H9 (cell line): ENCODE data around the gene CUEDC1. TPM values are rescaled to one million over a fixed set of nuclear protein-coding genes. Genes with fewer than 3 reads are reported as not detected.

Source experiments
- DNase-seq: peaks from one replicate; pipeline ENCODE4 v3.0.0-alpha.2; 2017
- H2AFZ ChIP-seq: one replicate; pipeline ENCODE4 v1.6.1; 2013; ENCODE audit warnings: mild to moderate bottlenecking, low read length, control low read depth, moderate library complexity
- H2AK5ac ChIP-seq: 2 replicates; pipeline ENCODE4 v1.6.1; 2013; ENCODE audit warnings: low read length, control low read depth, mixed read lengths; ENCODE audit not compliant: insufficient read length
- H2BK120ac ChIP-seq: one replicate; pipeline ENCODE4 v1.6.1; 2013; ENCODE audit warnings: low read depth, mild to moderate bottlenecking, low read length, control low read depth, inconsistent platforms; ENCODE audit not compliant: poor library complexity, severe bottlenecking
- H2BK12ac ChIP-seq: 2 replicates; pipeline ENCODE4 v1.6.1; 2013; ENCODE audit warnings: low read length, control low read depth, mixed read lengths, low read depth; ENCODE audit not compliant: insufficient read length
- H2BK15ac ChIP-seq: 2 replicates; pipeline ENCODE4 v1.6.1; 2013; ENCODE audit warnings: low read depth, low read length, control low read depth
- H2BK20ac ChIP-seq: one replicate; pipeline ENCODE4 v1.6.1; 2013; ENCODE audit warnings: low read depth, mild to moderate bottlenecking, low read length, control low read depth, inconsistent platforms; ENCODE audit not compliant: poor library complexity, severe bottlenecking
- H2BK5ac ChIP-seq: 2 replicates; pipeline ENCODE4 v1.6.1; 2013; ENCODE audit warnings: low read length, control low read depth, mixed read lengths; ENCODE audit not compliant: insufficient read length
- H3K14ac ChIP-seq: 2 replicates; pipeline ENCODE4 v1.6.1; 2013; ENCODE audit warnings: low read length, control low read depth; ENCODE audit not compliant: insufficient read depth
- H3K18ac ChIP-seq: 2 replicates; pipeline ENCODE4 v1.6.1; 2013; ENCODE audit warnings: low read depth, mild to moderate bottlenecking, mixed read lengths, low read length, control low read depth; ENCODE audit not compliant: insufficient read length
- H3K23ac ChIP-seq: 2 replicates; pipeline ENCODE4 v1.6.1; 2013; ENCODE audit warnings: low read length, control low read depth, mixed read lengths, low read depth; ENCODE audit not compliant: insufficient read length
- H3K23me2 ChIP-seq: 2 replicates; pipeline ENCODE4 v1.6.1; 2013; ENCODE audit warnings: low read depth, mild to moderate bottlenecking, mixed read lengths, low read length, control low read depth; ENCODE audit not compliant: insufficient read length, poor library complexity, severe bottlenecking
- H3K27ac ChIP-seq: 2 replicates; pipeline ENCODE4 v1.5.1; 2013; ENCODE audit warnings: low read length, control low read depth, mixed read lengths, low read depth; ENCODE audit not compliant: insufficient read length
- H3K27me3 ChIP-seq: 2 replicates; pipeline ENCODE4 v1.6.1; 2013; ENCODE audit warnings: low read length, control low read depth, inconsistent platforms; ENCODE audit not compliant: insufficient read depth
- H3K4ac ChIP-seq: 2 replicates; pipeline ENCODE4 v1.6.1; 2013; ENCODE audit warnings: low read depth, mild to moderate bottlenecking, control low read depth, inconsistent platforms, low read length, moderate library complexity
- H3K4me1 ChIP-seq: 2 replicates; pipeline ENCODE4 v1.6.1; 2013; ENCODE audit warnings: low read length, control low read depth, inconsistent platforms; ENCODE audit not compliant: insufficient read depth
- H3K4me2 ChIP-seq: 2 replicates; pipeline ENCODE4 v1.6.1; 2013; ENCODE audit warnings: low read length, control low read depth, mixed read lengths; ENCODE audit not compliant: insufficient read length, insufficient read depth
- H3K56ac ChIP-seq: 2 replicates; pipeline ENCODE4 v1.6.1; 2013; ENCODE audit warnings: low read depth, mild to moderate bottlenecking, mixed read lengths, low read length, control low read depth; ENCODE audit not compliant: insufficient read length
- H3K79me1 ChIP-seq: 2 replicates; pipeline ENCODE4 v1.6.1; 2013; ENCODE audit warnings: low read depth, mild to moderate bottlenecking, moderate library complexity, low read length, control low read depth, inconsistent platforms; ENCODE audit not compliant: insufficient read depth, poor library complexity, severe bottlenecking
- H3K79me2 ChIP-seq: 2 replicates; pipeline ENCODE4 v1.6.1; 2013; ENCODE audit warnings: low read length, control low read depth, inconsistent platforms; ENCODE audit not compliant: insufficient read depth
- H3K9ac ChIP-seq: 2 replicates; pipeline ENCODE4 v1.6.1; 2013; ENCODE audit warnings: low read length, control low read depth, mixed read lengths; ENCODE audit not compliant: insufficient read length; ENCODE audit errors: extremely low read depth
- H3K9me3 ChIP-seq: one replicate; pipeline ENCODE4 v1.6.1; 2013; ENCODE audit warnings: low read depth, low read length, inconsistent platforms; ENCODE audit not compliant: control insufficient read depth
- H3T11ph ChIP-seq: one replicate; pipeline ENCODE4 v1.6.1; 2013; ENCODE audit warnings: mild to moderate bottlenecking, low read length, control low read depth, inconsistent platforms
- H4K20me1 ChIP-seq: one replicate; pipeline ENCODE4 v1.6.1; 2013; ENCODE audit not compliant: control insufficient read depth, insufficient read length, insufficient read depth
- H4K5ac ChIP-seq: 2 replicates; pipeline ENCODE4 v1.6.1; 2013; ENCODE audit warnings: low read depth, mild to moderate bottlenecking, mixed read lengths, low read length, control low read depth; ENCODE audit not compliant: insufficient read length
- H4K8ac ChIP-seq: replicated peaks from 2 replicates; pipeline ENCODE4 v1.6.1; 2013; ENCODE audit warnings: low read length, control low read depth, mixed read lengths, low read depth; ENCODE audit not compliant: insufficient read length
- H4K91ac ChIP-seq: 2 replicates; pipeline ENCODE4 v1.6.1; 2013; ENCODE audit warnings: low read depth, mild to moderate bottlenecking, moderate library complexity, mixed read lengths, low read length, control low read depth; ENCODE audit not compliant: insufficient read length
- H3K27ac Mint-ChIP-seq, 3 experiments: 2 replicates in 2 of 3; 3 replicates in 1 of 3; pipeline ENCODE4 v1.8.0; 2020 to 2021; ENCODE audit warnings: mixed read lengths in 3 of 3, mild to moderate bottlenecking in 1 of 3, moderate library complexity in 1 of 3
- H3K27me3 Mint-ChIP-seq: 2 replicates; pipeline ENCODE4 v1.8.0; 2021; ENCODE audit warnings: low read depth, mild to moderate bottlenecking, moderate library complexity, mixed read lengths
- H3K36me3 Mint-ChIP-seq, 3 experiments: 2 replicates in 2 of 3; 3 replicates in 1 of 3; pipeline ENCODE4 v1.8.0; 2020 to 2021; ENCODE audit warnings: low read depth in 3 of 3, mixed read lengths in 3 of 3; ENCODE audit not compliant: insufficient read depth in 1 of 3
- H3K4me1 Mint-ChIP-seq, 2 experiments: 2 replicates each; pipeline ENCODE4 v1.8.0; 2020; ENCODE audit warnings: mixed read lengths in 2 of 2
- H3K4me3 Mint-ChIP-seq, 2 experiments: 2 replicates in 1 of 2; 3 replicates in 1 of 2; pipeline ENCODE4 v1.8.0; 2020 to 2021; ENCODE audit warnings: mild to moderate bottlenecking in 2 of 2, mixed read lengths in 2 of 2, moderate library complexity in 1 of 2
- H3K9me3 Mint-ChIP-seq, 2 experiments: 2 replicates in 1 of 2; 3 replicates in 1 of 2; pipeline ENCODE4 v1.8.0; 2020; ENCODE audit warnings: mild to moderate bottlenecking in 2 of 2, mixed read lengths in 2 of 2, moderate library complexity in 1 of 2
- CTCF ChIP-seq: fragments of 200-600 bp; sonication (generic); conservative IDR thresholded peaks from 3 replicates; pipeline ENCODE4 v1.8.0; 2021; ENCODE audit warnings: antibody characterized with exemption, mild to moderate bottlenecking
- WGBS: extraction: QIAGEN DNeasy Blood & Tissue Kit; methylation state at CpG from one replicate; pipeline ENCODE4 v1.1.7; 2013; ENCODE audit warnings: missing lambda C conversion rate, low lambda C conversion rate, mixed read lengths; ENCODE audit not compliant: insufficient read length; ENCODE audit errors: extremely low coverage; 5-methylcytosine and 5-hydroxymethylcytosine counted together
- total RNA-seq: library from RNA; stranded (reverse); gene quantifications from 2 replicates; pipeline ENCODE4 v1.2.1, GENCODE V29; 2021

Gene CUEDC1
- total RNA-seq, 1 experiment from 2014 or later, result 7.3 TPM

- Histone ChIP-seq H3K9me3 (no peaks in the 10 kb centered on the region), H2BK20ac (no peak overlapping the region), H3K23me2 (no peaks in the 10 kb centered on the region), H3K79me2 (no peaks in the 10 kb centered on the region), H3K27ac (no peak overlapping the region), H4K5ac (no peak overlapping the region), H3K18ac (no peak overlapping the region), H2BK15ac (no peak overlapping the region), H4K91ac (no peak overlapping the region), H2BK120ac (no peak overlapping the region), H3K4me2 (no peak overlapping the region), H3K79me1 (no peaks in the 10 kb centered on the region), H3T11ph (no peak overlapping the region), H3K9ac (no peak overlapping the region), H4K8ac (no peak overlapping the region), H2BK12ac (no peak overlapping the region), H3K4me1 (no peaks in the 10 kb centered on the region), H2BK5ac (no peak overlapping the region), H4K20me1 (no peaks in the 10 kb centered on the region), H3K27me3 (no peaks in the 10 kb centered on the region; the same call in 1 of the 2 replicates), H3K4ac (no peak overlapping the region), H2AK5ac (no peak overlapping the region), H3K56ac (no peak overlapping the region), H3K14ac (no peak overlapping the region), H3K23ac (no peak overlapping the region), H2AFZ (no peak overlapping the region)
- Mint-ChIP-seq H3K27ac (no peak overlapping the region), H3K36me3 (no peaks in the 10 kb centered on the region), H3K4me3 (no peak overlapping the region; a peak in 1 of 5 replicates), H3K27me3 (peaks cover 27% of the 10 kb centered on the region), H3K4me1 (peaks cover 4 to 11% of the 10 kb centered on the region in 2 experiments), H3K9me3 (no peaks in the 10 kb centered on the region)
- no peak for TF ChIP-seq CTCF
- no CpG with 5 or more reads among the region's 8 CpGs for WGBS
- DNase-seq, result no peak
Measured at GRCh38 chr17:57962279-57963148, 7.3 kb upstream of the CUEDC1 start.
